ENCODE data around the gene CEACAM6. TPM values are rescaled to one million over a fixed set of nuclear protein-coding genes. Genes with fewer than 3 reads are reported as not detected.
"Not testable (repeated sequence)": the region's sequence is repeated elsewhere in the genome, so short reads cannot be mapped to it uniquely, and the experiment has no call there.

CEACAM6 gene
- total RNA-seq, 6 donors from 2014 or later: 140 to 651 (median 539) TPM

DNA sequence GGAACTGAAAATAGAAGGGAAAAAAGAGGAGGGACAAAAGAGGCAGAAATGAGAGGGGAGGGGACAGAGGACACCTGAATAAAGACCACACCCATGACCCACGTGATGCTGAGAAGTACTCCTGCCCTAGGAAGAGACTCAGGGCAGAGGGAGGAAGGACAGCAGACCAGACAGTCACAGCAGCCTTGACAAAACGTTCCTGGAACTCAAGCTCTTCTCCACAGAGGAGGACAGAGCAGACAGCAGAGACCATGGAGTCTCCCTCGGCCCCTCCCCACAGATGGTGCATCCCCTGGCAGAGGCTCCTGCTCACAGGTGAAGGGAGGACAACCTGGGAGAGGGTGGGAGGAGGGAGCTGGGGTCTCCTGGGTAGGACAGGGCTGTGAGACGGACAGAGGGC is 46.8 kb upstream of the CEACAM6 start, which contains the start of gene CEACAM5:
TSS of gene CEACAM5 (plus strand) at position 146 of the 400 bp plus-strand sequence. CDS start at position 252, 106 bp downstream.
- 32 to 36% methylated on average over 4 of the region's 4 CpGs for WGBS, 2 donors
- Histone ChIP-seq H3K27ac (no peak within 1 kb of the TSS), H3K9me3 (no peaks in the 10 kb centered on the region), H3K4me1 (peaks cover 0 to 13% (median 5%) of the 10 kb centered on the region in 4 donors), H3K36me3 (no peaks in the 10 kb centered on the region), H3K27me3 (no peaks in the 10 kb centered on the region), H3K4me3 (peak within 1 kb of the TSS in 1 of 4 donors; percentile 0)
- DNase-seq (peak in 1 of 2 donors; percentile 18), ATAC-seq (ENCODE audit: low FRiP score in 2 of 2) (no peak)
- TF ChIP-seq CTCF (IDR thresholded peaks at IDR 0.05) (no peak), POLR2A (IDR thresholded peaks at IDR 0.05) (peak in 1 of 4 donors; percentile 34)

DNA sequence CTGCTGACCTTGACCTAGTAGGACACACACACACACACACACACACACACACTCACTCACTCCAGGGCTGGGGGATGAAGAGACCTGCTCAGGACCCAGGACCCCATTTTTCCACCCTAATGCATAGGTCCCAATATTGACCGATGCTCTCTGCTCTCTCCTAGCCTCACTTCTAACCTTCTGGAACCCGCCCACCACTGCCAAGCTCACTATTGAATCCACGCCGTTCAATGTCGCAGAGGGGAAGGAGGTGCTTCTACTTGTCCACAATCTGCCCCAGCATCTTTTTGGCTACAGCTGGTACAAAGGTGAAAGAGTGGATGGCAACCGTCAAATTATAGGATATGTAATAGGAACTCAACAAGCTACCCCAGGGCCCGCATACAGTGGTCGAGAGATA is 45.8 kb upstream of the CEACAM6 start:
- ATAC-seq (ENCODE audit: low FRiP score in 2 of 2); H3K4me3 ChIP-seq; H3K27ac ChIP-seq; H3K36me3 ChIP-seq; H3K9me3 ChIP-seq; H3K27me3 ChIP-seq; DNase-seq: not testable (repeated sequence)
- H3K4me1 ChIP-seq: peaks cover 0 to 13% (median 5%) of the 10 kb centered on the region in 4 donors
- WGBS, 2 donors: 75 to 88% methylated on average over 8 of the region's 8 CpGs

DNA sequence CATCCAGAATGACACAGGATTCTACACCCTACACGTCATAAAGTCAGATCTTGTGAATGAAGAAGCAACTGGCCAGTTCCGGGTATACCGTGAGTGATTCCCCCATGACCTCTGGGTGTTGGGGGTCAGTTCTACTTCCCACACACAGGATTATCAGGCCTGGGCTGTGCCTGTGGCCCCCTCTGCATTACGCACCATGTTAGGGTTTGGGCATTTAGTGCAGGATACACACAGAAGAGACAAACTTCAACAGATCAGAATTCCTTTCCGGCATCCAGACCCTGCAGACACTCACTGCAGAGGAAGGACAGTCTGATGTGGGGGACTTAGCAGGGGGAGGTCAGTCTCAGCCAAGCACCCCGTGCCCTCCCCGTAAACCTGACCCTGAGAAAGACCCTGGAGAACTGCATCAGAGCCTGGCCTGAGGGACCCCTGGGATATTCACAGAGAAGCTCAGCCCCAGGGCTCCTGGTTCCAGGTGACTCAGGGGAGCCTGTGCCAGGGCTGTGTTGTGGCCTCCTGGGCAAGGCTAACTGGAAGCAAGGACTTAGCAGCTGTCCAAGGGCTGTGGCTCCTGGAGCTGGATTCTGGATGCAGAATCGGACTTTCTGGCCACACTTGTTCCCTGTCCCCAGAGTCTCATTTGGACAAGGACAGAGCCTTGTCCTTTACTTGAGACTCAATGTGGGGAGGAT is 45.2 kb upstream of the CEACAM6 start:
- DNase-seq: peak in 1 of 2 donors; percentile 6
- H3K36me3 ChIP-seq: no peaks in the 10 kb centered on the region

DNA sequence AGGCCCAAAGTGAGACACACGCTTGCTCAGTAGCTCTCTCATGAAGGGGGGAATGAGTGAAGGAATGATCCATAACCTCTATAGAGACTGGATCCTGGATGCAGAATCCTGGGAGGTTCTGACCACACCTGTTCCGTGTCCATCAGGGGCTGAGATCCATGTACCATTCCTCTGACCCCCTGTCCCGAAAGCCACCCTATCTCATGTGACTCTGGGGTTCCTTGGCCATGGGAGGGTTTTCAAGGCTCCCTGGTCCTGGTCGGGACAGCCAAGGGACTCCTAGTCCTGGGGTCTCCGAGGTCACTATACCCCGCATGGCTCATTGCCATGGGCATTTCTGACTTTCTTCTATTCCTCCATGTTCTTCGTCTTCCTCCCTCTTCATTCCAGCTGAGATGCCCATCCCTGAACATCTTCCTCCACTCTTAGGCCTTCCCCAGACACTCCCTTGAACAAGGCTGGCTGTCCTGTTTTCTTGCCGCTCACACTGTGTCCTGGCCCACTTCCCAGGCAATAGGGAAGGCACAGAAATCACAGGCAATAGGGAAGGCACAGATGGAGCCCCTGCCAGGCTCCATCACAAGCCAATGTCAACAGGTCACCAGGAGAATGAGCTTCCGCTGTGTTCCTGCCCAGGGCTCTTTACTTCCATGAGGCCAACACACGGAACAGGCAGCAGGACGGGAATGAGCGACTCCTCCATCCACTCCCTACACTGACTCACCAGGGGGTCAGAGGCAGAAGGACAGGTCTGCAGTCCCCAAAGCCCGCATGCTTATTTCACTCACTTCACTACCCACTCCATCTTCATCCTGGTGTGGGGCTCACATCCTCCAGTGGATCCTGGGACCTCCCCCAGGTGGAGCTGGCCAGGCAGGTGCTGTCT is 43.7 kb upstream of the CEACAM6 start:
- no peak for TF ChIP-seq EP300 (IDR thresholded peaks at IDR 0.05)
- no peak for ATAC-seq (ENCODE audit: low FRiP score in 2 of 2)
- WGBS, 2 donors: 79 to 85% methylated on average over 12 to 13 of the region's 13 CpGs
- Histone ChIP-seq H3K27ac (no peak overlapping the region), H3K27me3 (no peaks in the 10 kb centered on the region), H3K9me3 (no peaks in the 10 kb centered on the region), H3K4me1 (peaks cover 0 to 10% (median 4%) of the 10 kb centered on the region in 4 donors), H3K36me3 (no peaks in the 10 kb centered on the region), H3K4me3 (peak overlapping the region in 1 of 4 donors; percentile 6)
- no peak for DNase-seq

More for the DNA sequence above, 45.2 kb upstream of the CEACAM6 start:
- no peak for ATAC-seq (ENCODE audit: low FRiP score in 2 of 2)
- Histone ChIP-seq H3K27me3 (no peaks in the 10 kb centered on the region), H3K27ac (no peak overlapping the region), H3K9me3 (no peaks in the 10 kb centered on the region), H3K4me3 (peak overlapping the region in 1 of 4 donors; percentile 13), H3K4me1 (peaks cover 0 to 13% (median 5%) of the 10 kb centered on the region in 4 donors)
- TF ChIP-seq CTCF (IDR thresholded peaks at IDR 0.05) (no peak), POLR2A (IDR thresholded peaks at IDR 0.05) (no peak), POLR2AphosphoS5 (IDR thresholded peaks at IDR 0.05) (no peak), EP300 (IDR thresholded peaks at IDR 0.05) (no peak)
- 83 to 87% methylated on average over 8 of the region's 8 CpGs for WGBS, 2 donors

- no peak for ATAC-seq (ENCODE audit: low FRiP score in 2 of 2)
- DNase-seq: no peak
- WGBS, 2 donors: 80 to 84% methylated on average over 4 to 5 of the region's 5 CpGs
- H3K27ac ChIP-seq: no peak overlapping the region
- no peaks in the 10 kb centered on the region for H3K27me3 ChIP-seq
- TF ChIP-seq EP300 (IDR thresholded peaks at IDR 0.05): no peak
- no peak for TF ChIP-seq CTCF (IDR thresholded peaks at IDR 0.05)
- TF ChIP-seq POLR2A (IDR thresholded peaks at IDR 0.05): no peak
- TF ChIP-seq POLR2AphosphoS5 (IDR thresholded peaks at IDR 0.05): no peak
- no peak overlapping the region for H3K4me3 ChIP-seq
- H3K9me3 ChIP-seq: no peaks in the 10 kb centered on the region
- no peaks in the 10 kb centered on the region for H3K4me1 ChIP-seq
- no peaks in the 10 kb centered on the region for H3K36me3 ChIP-seq
These were observed 40.7 kb upstream of the CEACAM6 start for GRCh38 chr19:41714598-41714997.
